Esophagus mucosa (tissue), 1 donor: Measurements from ENCODE around the gene OTOP3. TPM values are rescaled to one million over a fixed set of nuclear protein-coding genes. Genes with fewer than 3 reads are reported as not detected.

Source experiments
- ATAC-seq: fragments of 200-7000 bp; cut with Tn5 transposase; one replicate; pipeline ENCODE4 v1.9.1; 2020
- total RNA-seq: library from RNA; stranded (reverse); gene quantifications from one replicate; pipeline ENCODE4 v1.2.4, GENCODE V29; 2023
- donor health status: DM: yes; HTN: yes; CAD: no.

OTOP3 gene
- total RNA-seq, 1 donor from 2014 or later, result 14.7 TPM

DNA sequence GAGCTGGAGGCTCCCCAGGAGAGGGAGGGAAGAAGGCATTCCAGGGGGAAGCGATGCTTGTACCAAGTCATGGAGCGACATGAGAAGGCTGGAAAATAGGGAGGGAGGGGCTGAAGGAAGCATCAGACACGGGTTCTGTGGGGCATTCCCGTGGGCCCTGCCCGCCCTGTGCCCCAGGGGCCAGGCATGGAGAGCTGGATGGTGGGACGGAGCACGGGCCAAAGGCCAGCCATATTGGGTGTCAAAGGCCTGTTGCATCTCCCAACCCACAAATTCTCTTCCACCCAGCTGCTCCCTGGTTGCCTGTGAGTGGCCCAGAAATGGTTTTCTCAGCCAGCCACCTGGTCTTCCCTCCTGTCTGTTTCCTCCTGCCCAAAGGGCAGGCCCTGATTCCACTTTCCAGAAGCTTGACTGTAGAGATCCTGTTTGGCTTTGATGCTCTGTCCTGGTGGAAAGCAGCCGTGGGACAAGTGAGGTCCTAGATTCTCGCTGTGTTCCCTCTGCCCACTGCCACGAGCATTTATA lies 54.9 kb downstream of the OTOP3 start:
- no peak for ATAC-seq

DNA sequence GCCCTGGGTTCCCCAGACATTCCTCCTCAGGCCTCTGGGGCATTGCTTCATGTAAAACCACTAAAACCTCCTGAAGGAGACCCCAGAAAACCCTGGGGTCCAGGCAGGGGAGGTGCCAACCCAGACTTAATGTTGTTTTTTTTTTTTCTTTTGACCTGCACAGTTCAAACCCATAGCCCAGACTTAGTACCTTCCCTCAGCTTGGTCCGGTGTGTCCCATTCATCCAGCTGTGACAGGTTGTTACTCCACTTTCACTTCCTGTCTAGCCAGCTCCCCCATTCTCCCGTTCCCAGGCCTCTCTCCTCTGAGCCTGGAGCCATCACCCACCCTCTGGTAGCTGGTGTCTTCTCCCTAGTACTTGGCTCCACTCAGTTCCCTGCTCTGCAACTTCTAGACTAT lies 56.5 kb downstream of the OTOP3 start:
- peak; percentile 7 for ATAC-seq

DNA sequence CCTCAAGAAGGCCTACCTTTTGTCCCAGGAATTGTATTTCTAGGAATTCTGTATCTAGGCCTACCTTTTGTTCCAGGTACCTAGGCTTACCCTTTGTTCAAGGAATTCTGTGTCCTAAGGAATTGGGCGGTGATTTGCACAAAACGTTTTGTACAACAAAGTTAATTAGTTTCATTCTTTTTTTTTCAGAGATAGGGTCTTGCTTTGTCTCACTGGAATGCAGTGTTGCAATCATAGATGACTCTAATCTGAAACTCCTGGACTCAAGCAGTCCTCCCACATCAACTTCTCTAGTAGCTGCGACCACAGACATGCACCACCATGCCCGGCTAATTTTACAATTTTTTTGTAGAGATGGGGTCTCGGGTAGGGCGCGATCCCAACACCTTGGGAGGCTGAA lies 58.7 kb downstream of the OTOP3 start:
- ATAC-seq, result no peak

DNA sequence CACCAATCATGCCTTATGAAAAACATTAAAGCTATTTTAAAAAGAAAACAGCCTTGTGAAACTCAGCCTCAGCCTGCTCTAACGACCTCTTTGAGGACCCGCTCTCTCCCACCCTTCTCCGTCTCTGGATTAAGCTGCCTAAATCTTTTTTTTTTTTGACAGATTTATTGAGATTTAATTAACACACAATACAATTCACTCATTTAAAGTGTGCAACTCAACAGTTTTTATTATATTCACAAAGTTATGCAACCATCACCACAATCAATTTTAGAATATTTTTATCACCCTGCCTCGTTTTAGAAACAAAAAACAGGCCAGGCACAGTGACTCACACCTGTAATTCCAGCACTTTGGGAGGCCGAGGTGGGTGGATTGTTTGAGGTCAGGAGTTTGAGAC lies 60.1 kb downstream of the OTOP3 start:
- no peak for ATAC-seq

DNA sequence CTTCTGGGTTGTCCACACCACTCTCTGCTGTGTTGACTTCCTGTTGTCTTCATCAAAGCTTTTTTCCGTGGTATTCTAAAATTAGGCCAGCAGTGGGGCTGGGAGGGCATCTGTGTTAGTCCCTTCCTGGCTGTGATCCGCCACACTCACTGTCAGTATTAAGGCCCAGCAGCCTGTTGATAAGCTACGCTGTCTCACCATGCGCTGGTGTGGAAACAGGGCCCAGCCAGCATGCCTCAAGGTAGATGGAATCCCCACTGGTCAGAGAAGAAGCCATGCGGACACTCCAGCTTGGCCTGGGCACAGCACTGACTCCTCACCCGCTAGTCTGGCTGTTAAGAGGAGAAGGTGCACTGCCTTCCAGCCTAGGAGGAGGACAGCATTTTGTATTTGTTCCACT lies 63.1 kb downstream of the OTOP3 start:
- ATAC-seq, result no peak

DNA sequence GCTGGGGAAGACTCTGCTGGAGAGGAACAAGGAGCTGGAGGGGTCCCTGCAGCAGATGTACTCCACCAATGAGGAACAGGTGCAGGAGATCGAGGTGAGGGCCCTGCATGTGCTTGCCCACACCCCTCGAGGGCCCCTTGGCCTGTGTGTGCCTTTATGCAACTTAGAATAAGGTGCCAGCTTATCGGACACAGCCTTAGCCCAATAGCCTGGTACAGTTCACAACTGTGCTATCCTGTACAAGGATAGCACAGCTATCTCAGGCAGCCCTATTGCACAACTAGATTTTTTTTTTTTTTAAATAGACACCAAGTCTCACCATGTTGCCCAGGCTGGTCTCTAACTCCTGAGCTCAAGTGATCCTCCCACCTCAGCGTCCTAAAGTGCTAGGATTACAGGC lies 63.8 kb downstream of the OTOP3 start:
- no peak for ATAC-seq

Other genes with a start within 250 kb of the OTOP3 start
- gene CD300LF, start 223.0 kb upstream of the OTOP3 start, total RNA-seq, result 0.40 TPM
- 0.96 TPM for gene RAB37, start 198.6 kb upstream of the OTOP3 start, total RNA-seq
- gene NHERF1, start 187.3 kb upstream of the OTOP3 start, total RNA-seq, result 297 TPM
- gene NAT9, start 159.6 kb upstream of the OTOP3 start, total RNA-seq, result 14.6 TPM
- gene GRIN2C, start 76.0 kb upstream of the OTOP3 start, total RNA-seq, result not detected
- gene FDXR, start 62.9 kb upstream of the OTOP3 start, total RNA-seq, result 31.5 TPM
- gene FADS6, start 42.3 kb upstream of the OTOP3 start, total RNA-seq, result 1.4 TPM
- 6.4 TPM for gene USH1G, start 12.6 kb upstream of the OTOP3 start, total RNA-seq
- gene OTOP2, start 11.6 kb upstream of the OTOP3 start, total RNA-seq, result 0.36 TPM
- 3.1 TPM for gene HID1, start 36.9 kb downstream of the OTOP3 start, total RNA-seq
- 2.7 TPM for gene CDR2L, start 51.7 kb downstream of the OTOP3 start, total RNA-seq
- 47.8 TPM for gene MRPL58, start 76.8 kb downstream of the OTOP3 start, total RNA-seq
- gene ATP5PD, start 111.1 kb downstream of the OTOP3 start, total RNA-seq, result 314 TPM
- gene KCTD2, start 111.3 kb downstream of the OTOP3 start, total RNA-seq, result 13.2 TPM
- 13.9 TPM for gene SLC16A5, start 152.1 kb downstream of the OTOP3 start, total RNA-seq
- 6.3 TPM for gene ARMC7, start 174.1 kb downstream of the OTOP3 start, total RNA-seq
- gene NT5C, start 195.8 kb downstream of the OTOP3 start, total RNA-seq, result 66.6 TPM
- gene JPT1, start 218.6 kb downstream of the OTOP3 start, total RNA-seq, result 328 TPM
- gene SUMO2, start 247.1 kb downstream of the OTOP3 start, total RNA-seq, result 317 TPM